Left lobe of liver (tissue), 2 donors: Measurements from ENCODE around the gene SHB. TPM values are rescaled to one million over a fixed set of nuclear protein-coding genes. Genes with fewer than 3 reads are reported as not detected.

ENCODE experiments used
- ATAC-seq: fragments of 200-7000 bp; cut with Tn5 transposase; one replicate; pipeline ENCODE4 v1.9.1; 2020; ENCODE audit warnings: mild to moderate bottlenecking, moderate library complexity
- DNase-seq: peaks from one replicate; pipeline ENCODE4 v3.0.0-alpha.2; 2020; ENCODE audit warnings: low spot score
- total RNA-seq: library from RNA; stranded (reverse); gene quantifications from one replicate; pipeline ENCODE4 v1.2.1, GENCODE V29; 2021
- donor health status: DM: no; HTN: no; CAD: no; lungs with moderate emphysema.
- donor health status: DM: no; HTN: yes; CAD: no.

Gene SHB
- total RNA-seq, 1 donor from 2014 or later: 14.1 TPM

DNA sequence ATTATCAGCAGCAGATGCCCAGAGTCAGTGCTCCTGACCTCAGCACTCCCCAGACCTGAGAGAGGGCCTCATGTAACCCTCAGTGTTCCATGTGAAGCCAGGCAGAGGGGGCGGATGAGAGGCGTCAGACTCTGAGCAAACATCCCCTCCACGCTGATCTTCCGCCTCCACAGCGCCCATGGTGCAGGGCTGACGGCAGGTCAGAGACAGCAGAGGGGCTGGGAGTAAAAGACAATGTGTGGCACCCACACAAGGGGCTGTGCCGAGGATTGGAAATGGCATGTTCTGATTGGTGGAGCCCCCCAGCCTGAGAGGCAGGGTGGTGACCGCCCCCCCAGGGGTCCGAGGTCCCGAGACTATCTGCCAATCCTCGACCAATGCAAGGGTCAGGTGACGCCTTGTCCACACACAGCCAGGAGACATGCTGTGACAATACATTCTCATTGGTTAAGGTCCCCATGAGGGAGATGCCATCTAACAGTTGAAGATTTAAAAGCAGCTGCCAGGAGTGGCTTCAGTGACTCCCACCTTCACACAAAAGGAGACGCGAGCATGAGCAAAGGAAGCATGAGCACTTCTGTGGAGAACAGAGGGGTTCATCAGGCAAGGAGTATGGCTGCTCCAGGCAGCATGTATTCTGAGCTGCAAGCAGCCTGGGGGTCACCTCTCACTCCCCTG lies 145.8 kb downstream of the SHB start:
- ATAC-seq (no peak), DNase-seq (no peak)

DNA sequence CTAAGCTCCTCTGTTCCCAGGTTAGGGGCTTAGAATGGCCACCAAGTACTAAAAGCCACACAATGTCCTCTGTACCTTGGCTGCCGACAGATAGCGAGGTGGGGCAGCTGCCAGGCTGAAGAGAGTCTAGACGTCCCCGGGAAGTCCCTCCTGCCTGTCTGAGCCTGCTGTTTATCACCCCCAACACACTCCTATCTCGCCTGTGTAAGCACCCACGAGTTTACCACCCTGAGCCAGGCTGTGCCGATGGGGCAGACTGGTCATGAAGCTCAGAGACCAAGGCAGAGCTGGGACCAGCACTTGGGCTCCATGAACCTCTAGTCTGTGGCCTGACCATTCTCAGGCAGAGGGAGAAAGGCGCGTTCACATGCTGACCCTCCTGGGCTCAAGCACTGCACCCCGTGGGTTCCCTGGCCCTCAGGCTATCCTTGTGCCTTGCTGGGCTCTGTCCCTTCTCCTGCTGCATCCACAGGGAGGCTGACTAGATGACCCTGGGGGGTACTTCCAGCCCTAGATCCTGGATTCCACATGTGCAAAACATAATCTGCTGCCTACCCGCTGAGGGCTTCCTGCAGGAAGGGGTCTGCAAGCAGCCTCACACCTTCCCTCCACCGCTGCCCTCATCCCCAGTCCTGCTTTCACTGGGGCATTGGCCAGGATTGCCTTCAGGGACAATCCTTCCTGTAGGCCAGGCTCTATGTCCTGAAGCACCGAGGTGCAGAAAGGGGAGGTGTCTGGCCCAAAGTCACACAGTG lies 146.5 kb downstream of the SHB start:
- no peak for DNase-seq
- ATAC-seq: peak; percentile 38

DNA sequence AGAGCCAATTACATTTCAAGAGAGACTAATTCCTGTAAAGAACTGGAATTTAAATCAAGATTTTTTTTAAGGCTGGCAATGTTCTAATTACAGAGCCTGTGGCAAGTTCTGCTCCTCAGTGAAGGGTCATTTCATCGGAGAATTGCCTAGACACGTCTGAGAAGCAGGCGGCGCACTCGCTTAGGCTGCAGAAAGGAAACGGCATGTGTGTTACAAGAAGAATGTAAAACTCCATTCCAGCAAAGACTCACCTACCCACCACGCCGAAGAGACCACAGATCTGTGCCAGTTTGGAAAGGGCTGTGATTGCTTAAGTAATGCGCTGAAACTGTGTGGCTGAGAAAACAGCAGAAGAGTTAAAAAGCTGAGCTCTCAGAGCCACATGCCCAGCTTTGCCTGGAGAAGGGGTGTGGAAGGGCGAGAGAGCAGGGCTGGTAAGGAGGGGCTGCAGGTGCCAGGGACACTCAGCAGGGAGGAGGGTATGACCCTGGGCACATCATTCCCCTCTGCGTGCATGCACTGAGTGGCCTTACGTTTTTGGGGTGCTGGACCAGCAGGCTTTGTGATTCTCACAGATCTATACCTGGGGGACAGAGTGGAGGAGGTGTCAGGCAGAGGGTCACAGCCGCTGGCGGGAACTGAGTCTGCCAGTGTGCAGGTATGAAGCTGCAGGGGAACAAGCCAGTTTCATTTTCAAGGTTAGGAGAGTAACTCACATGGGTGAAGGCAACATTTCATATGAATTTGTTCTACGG lies 147.3 kb downstream of the SHB start:
- DNase-seq: no peak
- ATAC-seq: no peak

DNA sequence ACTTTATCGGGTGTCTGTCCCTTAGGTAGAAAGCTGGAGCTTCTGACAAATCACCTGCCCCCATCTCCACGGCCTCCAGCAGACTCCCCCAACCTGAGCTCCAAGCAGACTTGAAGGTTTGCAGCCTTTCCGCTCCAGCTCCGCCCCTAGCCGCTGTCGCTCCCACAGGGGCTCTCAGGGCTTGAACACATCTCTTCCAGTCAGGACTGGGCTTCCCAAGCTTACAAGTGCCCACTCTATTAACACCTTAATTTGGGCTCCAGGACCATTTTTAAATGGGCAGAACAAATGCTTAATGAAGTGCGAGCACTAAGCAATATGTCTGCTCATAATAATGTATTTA lies 147.9 kb downstream of the SHB start:
- DNase-seq (no peak), ATAC-seq (no peak)

DNA sequence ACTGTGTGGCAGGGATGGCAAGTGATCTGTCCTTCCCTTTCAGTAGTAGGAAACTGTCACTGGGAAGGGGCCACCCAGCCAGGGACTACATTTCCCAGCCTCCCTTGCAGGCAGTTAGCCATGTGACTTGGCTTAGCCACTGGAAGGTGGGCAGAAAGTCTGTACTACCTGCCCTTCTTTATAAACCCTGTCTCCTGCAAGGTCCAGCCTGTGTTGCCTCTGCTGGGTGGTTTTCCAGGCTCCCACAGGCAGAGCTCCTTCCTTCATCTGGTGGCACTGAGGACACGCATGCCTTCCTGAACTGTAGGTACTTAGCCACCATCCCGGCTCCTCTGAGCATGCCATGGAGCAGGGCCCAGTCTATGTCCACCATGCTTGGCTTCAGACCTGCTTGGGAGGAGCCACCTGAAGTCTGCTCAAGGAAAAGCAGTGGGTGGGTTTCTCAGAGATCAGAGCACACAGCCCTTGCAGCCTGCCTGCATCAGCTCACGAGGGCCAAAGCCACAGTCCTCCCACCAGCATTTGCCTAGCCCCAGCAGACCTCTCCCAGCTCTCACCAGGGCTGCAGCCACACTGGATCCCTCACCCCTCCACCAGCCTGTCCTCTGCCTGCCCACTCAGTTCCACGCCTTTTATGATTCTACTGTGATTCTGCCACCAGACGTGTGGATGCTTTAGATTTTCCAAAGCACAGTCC lies 148.4 kb downstream of the SHB start:
- ATAC-seq: peak; percentile 35
- no peak for DNase-seq

DNA sequence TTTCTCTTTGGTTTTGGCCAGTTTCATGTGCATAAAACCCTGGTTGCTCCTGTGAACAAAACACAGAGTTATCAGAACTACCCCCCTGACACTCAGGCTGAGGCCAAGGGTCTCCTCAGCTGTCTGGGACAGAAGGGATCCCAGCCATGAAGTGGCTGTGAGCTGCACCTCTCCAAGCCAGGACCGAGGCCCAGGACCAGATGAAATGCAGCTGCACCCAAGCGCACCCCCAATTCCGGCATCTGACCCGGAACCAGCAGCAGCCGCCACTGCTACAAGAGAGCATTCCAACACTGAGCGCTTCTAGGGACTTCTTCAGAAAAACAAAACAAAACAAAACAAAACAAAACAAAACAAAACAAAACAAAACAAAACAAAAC lies 149.1 kb downstream of the SHB start:
- DNase-seq: no peak
- ATAC-seq: no peak

DNA sequence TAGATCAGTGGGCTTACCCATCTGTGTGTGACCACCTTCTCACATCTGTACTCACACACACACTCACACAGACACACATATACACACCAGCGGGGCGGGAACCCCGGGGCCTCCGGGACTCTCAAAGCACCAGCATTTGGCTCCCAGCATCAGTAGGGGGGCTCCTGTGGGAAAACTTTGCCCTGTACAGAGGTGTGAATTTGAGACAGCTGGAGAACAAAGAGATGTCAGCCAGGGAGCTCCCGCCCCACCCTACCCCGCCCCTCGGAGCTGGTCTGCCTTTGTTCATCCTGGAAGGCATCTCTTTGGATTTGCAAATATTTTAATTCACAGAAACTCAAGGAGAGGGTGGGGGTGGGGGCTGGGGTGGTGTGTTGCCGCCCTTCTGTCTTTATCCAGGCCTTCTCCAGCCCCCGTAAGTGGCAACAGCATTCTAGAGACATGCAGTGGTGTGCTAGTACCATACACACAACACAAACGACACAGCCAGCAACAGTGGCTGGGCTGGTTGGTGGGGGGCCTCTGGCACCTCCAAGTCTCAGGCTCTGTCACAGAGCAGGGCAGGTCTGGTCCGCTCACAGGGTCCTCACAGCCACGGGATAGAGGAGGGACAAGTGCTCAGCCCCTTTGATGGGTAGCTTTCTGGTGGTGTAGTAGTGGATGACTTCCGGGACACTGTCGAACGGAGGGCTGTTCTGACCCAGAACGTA lies 149.6 kb downstream of the SHB start:
- DNase-seq: no peak
- ATAC-seq: no peak

DNA sequence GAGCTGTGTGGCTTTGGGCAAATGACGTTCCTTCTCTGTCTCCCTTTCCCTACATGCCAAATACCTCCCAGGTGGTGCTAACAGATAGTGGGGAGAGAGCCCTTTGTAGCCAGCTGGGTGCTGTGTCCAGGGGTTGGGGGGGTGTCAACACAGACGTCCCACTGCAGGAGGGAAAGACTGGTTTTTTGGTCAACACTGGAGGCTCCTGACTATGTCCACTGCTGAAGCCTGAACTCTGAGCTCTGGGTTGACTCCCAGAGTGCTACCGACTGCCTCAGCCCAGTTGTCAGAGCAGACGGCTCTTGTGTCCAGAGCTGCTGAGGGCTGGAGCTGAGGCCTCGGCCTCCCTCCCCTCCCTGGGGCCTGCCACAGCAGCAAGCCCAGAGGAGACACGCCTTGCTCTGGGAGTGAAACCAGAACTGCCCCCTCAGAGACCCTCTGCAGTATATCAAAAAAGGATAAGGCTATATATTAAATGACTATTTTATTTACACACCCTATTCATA lies 150.3 kb downstream of the SHB start:
- no peak for DNase-seq
- no peak for ATAC-seq

DNA sequence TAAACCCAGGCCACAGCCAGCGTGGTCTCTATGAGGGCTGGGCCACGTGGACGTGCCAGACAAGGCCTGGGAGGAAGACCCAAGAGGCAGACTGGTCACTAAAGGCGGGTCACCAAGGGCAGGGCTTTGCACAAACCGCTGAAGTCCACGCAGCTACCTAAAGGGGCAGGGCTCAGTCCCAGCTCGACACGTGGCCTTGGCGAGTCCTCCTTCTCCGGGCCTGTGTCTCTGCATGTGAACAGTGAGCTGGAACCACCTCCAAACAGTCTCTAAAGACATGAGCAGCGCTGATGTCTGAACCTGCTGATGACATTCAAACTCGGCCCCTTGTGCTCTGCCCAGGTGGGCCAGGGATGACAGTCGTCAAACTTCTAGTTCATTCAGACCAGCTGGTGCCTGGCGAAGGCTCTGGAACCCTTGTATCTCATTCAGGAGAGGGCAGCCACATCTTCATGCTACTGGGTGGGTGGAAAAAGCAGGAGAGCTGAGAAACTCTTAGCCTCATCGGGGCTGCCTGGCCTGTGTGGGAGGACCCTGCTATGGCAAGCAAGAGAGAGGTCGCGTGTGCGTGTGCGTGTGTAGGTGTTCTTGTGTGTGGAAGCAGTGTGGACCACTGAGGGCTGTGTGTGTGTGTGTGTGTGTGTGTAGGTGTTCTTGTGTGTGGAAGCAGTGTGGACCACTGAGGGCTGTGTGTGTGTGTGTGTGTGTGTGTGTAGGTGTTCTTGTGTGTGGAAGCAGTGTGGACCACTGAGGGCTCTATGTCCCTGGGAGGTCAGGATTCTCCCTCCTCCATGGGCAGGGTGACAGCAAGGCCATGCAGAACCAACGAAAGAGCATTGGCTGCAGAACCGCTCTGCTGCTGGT lies 151.0 kb downstream of the SHB start:
- DNase-seq (no peak), ATAC-seq (no peak)

DNA sequence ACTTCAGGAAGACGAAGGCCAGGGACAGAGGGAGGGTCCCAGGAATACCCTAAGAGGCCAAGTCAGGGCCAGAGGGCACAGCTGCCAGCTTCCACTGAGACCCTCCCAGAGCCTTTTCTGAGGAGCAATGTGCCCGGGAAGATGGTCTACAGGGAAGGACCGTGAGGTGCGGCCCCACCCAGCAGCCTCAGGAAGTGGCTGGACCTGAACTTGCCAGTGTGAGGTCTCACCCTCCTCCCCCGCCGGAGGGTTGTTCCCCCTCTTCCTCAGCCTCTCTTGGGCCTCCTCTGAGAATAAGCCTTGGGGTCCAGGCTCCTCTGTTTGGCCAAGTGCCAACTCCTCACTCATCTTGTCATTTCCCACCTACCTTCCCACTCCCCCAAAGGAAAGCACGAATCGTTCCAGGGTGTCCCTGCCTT lies 151.7 kb downstream of the SHB start:
- DNase-seq: no peak
- ATAC-seq: no peak

DNA sequence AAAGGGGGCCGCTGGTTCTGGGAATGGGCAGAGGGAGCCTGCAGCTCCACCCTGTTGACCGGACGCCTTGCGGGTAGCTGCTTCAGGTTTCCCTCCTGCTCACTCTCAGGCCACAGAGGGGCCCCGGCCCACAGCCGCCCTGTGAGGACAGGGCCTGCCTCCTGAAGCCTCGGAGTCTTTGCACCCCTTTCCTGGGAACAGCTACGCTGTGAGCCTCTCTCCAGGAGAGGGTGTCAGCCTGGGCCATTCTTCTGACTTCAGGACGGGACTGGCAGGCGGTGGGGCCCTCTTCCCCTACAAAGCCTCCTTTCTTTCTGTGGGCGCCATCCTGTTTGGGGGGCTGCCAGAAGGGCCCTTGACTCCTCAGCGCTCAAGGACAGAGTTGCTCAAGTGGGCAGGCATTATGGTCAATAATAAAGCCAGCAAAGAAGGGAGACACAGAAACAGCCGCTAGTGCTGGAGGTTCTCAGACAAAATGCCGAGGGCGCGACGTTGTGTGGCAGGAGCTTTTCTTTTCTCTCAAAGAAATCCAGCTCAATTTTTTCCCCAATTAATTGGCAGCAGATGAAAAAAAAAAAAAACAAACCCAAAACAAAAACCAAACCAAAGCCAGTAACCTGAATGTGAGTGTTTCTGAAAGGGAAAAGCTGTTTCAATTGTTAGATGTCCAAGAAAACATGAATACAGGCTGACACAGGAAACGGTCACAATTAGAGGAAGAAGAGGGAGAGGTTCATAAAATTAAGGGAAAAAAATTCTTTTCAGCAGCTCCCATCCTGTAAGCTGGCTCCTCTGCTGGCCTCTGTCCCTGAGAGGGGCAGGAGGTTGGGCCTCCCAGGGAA lies 152.3 kb downstream of the SHB start:
- ATAC-seq: no peak

DNA sequence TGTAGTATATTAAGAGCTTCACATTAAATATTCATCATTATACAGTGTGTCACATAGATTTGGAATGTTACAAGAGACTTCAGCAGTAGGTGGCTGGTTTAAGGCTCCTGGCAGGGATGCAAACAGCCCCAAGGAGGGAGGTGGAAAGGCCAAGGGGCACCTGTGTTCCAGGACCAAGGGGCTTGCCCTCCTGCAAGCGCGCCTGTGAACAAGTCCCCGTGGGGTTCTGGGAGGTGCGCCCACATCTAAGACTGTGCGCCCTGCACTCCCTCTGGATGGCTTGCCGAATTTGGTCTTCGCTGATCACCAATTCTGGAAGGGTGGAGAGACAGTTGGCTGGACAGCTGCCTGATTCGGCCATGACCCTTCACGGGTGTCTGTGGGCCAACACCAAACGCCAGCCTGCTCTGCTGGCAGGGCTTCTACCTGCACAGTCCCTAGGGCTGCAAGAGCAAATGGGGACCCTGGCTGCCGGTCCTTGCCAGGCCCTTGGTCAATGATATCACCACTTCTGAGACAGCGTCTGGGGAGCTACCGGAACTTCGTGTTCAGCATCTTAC lies 153.0 kb downstream of the SHB start:
- DNase-seq (peak; percentile 43), ATAC-seq (no peak)

More for the DNA sequence above, 152.3 kb downstream of the SHB start:
- peak; percentile 41 for DNase-seq

DNA sequence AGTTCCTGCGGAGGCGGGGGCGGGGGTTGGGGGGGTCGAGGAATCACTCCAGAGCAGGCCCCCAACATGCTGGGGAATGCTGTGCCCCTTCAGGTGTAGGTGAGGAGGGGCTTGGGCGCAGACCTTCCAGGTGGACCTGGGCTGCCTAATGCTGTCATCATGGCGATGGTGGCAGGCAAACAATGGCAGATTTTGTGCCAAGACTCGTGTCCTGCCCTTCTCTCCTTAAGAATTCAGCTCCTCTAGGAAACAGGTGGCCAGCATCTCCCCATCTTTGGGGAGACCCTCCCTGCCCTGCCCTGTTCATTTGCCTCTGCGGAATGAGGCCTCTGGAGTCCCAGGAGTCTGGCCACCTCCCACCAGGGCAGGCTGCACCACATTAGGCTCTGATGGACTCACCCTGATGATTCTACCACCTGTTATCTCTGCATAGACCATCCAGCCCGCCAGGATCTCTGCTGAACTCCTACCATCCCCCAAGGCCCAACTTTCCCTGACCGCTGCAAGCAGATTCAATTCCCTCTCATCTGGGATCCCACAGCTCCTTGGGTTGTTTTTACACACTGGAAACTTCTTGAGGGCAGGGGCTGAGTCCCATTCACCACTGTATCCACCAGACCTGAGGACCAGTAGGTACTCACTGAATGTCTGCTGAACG lies 154.2 kb downstream of the SHB start:
- DNase-seq (peak; percentile 40), ATAC-seq (no peak)

DNA sequence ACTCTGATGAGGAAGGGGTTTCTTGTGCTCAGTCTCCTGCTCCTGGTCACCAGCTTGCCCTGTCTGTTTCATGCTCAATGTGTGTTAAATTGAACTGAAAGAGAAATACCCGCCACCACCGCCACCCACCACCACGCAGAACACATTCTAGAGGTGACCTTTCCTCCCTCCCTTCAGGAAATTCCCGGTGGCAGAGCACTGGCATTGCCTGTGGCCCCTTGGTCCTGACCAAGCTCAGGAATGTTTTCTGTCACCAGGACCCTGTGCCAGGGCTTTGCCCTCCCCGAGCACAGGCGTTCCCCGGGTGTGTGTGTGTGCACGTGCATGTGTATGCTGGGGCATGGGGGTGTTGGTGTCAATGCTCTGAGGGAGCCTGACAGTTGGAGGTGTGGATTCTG lies 154.9 kb downstream of the SHB start:
- DNase-seq: peak; percentile 42

DNA sequence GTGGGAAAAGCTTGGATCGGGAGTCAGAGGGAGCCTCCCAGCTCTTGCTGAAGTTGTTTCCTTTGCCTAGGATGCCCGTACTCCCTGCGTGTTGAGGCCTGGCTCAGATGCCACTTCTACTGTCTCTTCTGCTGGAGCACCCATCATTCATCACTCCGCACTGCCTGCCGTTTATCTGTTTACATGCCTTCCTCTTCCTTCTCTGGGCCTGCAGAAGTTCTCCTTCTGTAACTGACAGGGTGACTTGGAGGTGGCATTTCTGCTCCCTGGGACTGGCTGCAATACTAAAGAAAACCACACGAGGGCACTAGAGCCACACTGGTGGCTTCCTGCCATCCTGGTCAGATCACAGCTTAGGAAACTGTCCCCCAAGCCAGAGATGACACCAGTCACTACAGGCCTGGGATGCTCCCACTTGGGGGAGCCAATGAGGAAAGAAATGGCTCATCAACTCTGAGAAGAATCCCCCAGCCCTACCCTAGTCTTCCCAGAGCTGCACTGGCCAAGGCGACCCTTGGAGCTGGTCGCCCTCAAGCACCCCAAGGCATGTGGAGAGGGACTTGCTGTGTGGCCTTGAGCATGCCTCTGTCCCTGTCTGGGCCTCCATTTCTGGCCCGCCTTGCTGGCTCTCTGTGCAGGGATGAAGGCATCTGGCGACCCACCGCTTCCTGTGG lies 155.4 kb downstream of the SHB start:
- ATAC-seq (peak; percentile 93), DNase-seq (peak; percentile 84)

More for the DNA sequence above, 154.9 kb downstream of the SHB start:
- ATAC-seq: peak; percentile 7

DNA sequence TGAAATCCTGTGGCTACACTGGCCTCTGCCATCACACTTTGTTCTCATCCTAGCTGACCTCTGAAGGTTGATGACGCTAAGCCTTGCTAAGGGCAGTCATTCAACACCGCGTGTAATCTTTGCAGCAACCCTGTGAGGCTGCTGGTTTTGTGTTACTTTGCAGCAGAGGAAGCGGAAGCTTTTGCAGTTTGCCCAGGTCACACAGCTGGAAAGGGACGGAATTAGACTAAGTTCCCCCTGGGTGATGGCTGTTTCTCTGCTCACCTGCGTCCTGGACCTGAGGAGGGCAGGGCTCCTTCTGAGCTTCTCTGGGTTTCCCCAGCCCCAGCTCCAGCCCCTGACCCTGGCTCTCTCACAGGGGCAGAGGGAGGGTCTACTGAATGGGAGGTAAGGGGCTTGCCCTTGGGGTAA lies 157.8 kb downstream of the SHB start:
- no peak for ATAC-seq

DNA sequence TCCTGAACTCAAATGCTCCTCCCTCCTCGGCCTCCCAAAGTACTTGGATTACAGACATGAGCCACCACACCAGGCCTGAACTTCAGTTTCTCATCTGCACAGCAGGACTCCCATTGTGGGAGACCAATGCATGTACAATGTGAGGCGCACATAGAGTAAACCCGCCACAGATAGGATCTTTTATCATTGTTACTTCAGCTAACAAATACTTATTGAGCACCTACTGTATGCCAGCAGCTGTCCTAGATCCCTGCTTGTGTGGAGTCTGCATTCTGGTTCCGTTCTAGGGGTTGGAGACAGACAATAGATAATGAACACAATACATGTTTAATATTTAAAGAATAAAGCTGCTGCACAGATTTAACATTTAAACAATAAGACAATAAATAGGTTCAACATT lies 158.8 kb downstream of the SHB start:
- no peak for ATAC-seq
- DNase-seq: no peak

More for the DNA sequence above, 157.8 kb downstream of the SHB start:
- DNase-seq: peak; percentile 37
